BLaER1 treated with 17β-estradiol and CSF1 and Interleukin-3, amounts not matched to agents 10 nM and 100 nM (cell line): ENCODE data around the gene RAB11FIP2.

Source experiments
- H3K27ac ChIP-seq, 11 experiments: shearing (Covaris generic); formaldehyde crosslinking; 2 replicates each; pipeline ENCODE4 v1.8.1; 2022
- H3K27me3 ChIP-seq, 11 experiments: shearing (Covaris generic); formaldehyde crosslinking; 2 replicates each; pipeline ENCODE4 v1.8.1; 2022
- H3K36me3 ChIP-seq, 11 experiments: shearing (Covaris generic); formaldehyde crosslinking; 2 replicates each; pipeline ENCODE4 v1.8.1; 2022
- H3K4me1 ChIP-seq, 10 experiments: shearing (Covaris generic); formaldehyde crosslinking; 2 replicates each; pipeline ENCODE4 v1.8.1; 2022
- H3K4me2 ChIP-seq, 11 experiments: shearing (Covaris generic); formaldehyde crosslinking; 2 replicates each; pipeline ENCODE4 v1.8.1; 2022
- H3K4me3 ChIP-seq, 10 experiments: shearing (Covaris generic); formaldehyde crosslinking; 2 replicates each; pipeline ENCODE4 v1.8.1; 2022
- H3K9ac ChIP-seq, 11 experiments: shearing (Covaris generic); formaldehyde crosslinking; 2 replicates each; pipeline ENCODE4 v1.8.1; 2022
- H3K9me3 ChIP-seq, 11 experiments: shearing (Covaris generic); formaldehyde crosslinking; replicated peaks in 1 of 11; 2 replicates each; pipeline ENCODE4 v1.8.1; 2022
- H4K20me1 ChIP-seq, 11 experiments: shearing (Covaris generic); formaldehyde crosslinking; 2 replicates each; pipeline ENCODE4 v1.8.1; 2022
- Cebpa-rat ChIP-seq, 11 experiments: shearing (Covaris generic); IDR thresholded peaks; 2 replicates each; pipeline ENCODE4 v1.8.1; 2022

The RAB11FIP2 gene

GRCh38 chr10:117997673-117998072, 49.1 kb downstream of the RAB11FIP2 start:
- no peaks in the 10 kb centered on the region for H4K20me1 ChIP-seq
- no peak overlapping the region for H3K9ac ChIP-seq
- no peak overlapping the region for H3K27ac ChIP-seq
- H3K9me3 ChIP-seq: no peaks in the 10 kb centered on the region
- peaks cover 0 to 20% (median 13%) of the 10 kb centered on the region in 11 experiments; a peak in 9 of 22 replicates for H3K36me3 ChIP-seq
- peaks cover 0 to 8% (median 0%) of the 10 kb centered on the region in 10 experiments; a peak in 3 of 20 replicates for H3K4me1 ChIP-seq
- H3K4me3 ChIP-seq: no peak overlapping the region
- no peak overlapping the region for H3K4me2 ChIP-seq
- no peak for TF ChIP-seq Cebpa-rat (IDR thresholded peaks at IDR 0.05)
- H3K27me3 ChIP-seq: no peaks in the 10 kb centered on the region

GRCh38 chr10:117996709-117997108, 50.0 kb downstream of the RAB11FIP2 start:
- no peaks in the 10 kb centered on the region for H4K20me1 ChIP-seq
- peaks cover 0 to 8% (median 0%) of the 10 kb centered on the region in 10 experiments; a peak in 3 of 20 replicates for H3K4me1 ChIP-seq
- H3K4me3 ChIP-seq: no peak overlapping the region
- no peaks in the 10 kb centered on the region for H3K9me3 ChIP-seq
- no peak overlapping the region for H3K9ac ChIP-seq
- no peak for TF ChIP-seq Cebpa-rat (IDR thresholded peaks at IDR 0.05)
- H3K27ac ChIP-seq: no peak overlapping the region
- H3K27me3 ChIP-seq: no peaks in the 10 kb centered on the region
- H3K4me2 ChIP-seq: no peak overlapping the region
- H3K36me3 ChIP-seq: peaks cover 0 to 16% (median 8%) of the 10 kb centered on the region in 11 experiments; a peak in 6 of 22 replicates

- Histone ChIP-seq H3K4me3 (no peak overlapping the region), H3K4me2 (no peak overlapping the region), H4K20me1 (no peaks in the 10 kb centered on the region), H3K27ac (no peak overlapping the region), H3K36me3 (peaks cover 0 to 7% (median 0%) of the 10 kb centered on the region in 11 experiments; a peak in 3 of 22 replicates), H3K27me3 (no peaks in the 10 kb centered on the region), H3K9me3 (no peaks in the 10 kb centered on the region), H3K4me1 (peaks cover 0 to 8% (median 0%) of the 10 kb centered on the region in 10 experiments; a peak in 3 of 20 replicates), H3K9ac (no peak overlapping the region)
- TF ChIP-seq Cebpa-rat (IDR thresholded peaks at IDR 0.05): no peak
These were observed 52.0 kb downstream of the RAB11FIP2 start for GRCh38 chr10:117994771-117995170.

GRCh38 chr10:117993166-117993565, 53.6 kb downstream of the RAB11FIP2 start:
- Histone ChIP-seq H4K20me1 (no peaks in the 10 kb centered on the region), H3K4me1 (peaks cover 0 to 8% (median 0%) of the 10 kb centered on the region in 10 experiments; a peak in 3 of 20 replicates), H3K27me3 (no peaks in the 10 kb centered on the region), H3K4me3 (no peak overlapping the region), H3K27ac (no peak overlapping the region), H3K9me3 (no peaks in the 10 kb centered on the region), H3K9ac (no peak overlapping the region), H3K36me3 (peaks cover 0 to 7% (median 0%) of the 10 kb centered on the region in 11 experiments; a peak in 2 of 22 replicates), H3K4me2 (peak overlapping the region in 1 of 11 experiments; percentile 10; a peak in 1 of 22 replicates)
- no peak for TF ChIP-seq Cebpa-rat (IDR thresholded peaks at IDR 0.05)

GRCh38 chr10:117991701-117992100, 55.0 kb downstream of the RAB11FIP2 start:
- H3K4me1 ChIP-seq: peaks cover 0 to 8% (median 0%) of the 10 kb centered on the region in 10 experiments; a peak in 3 of 20 replicates
- H3K9me3 ChIP-seq: peaks cover 0 to 6% (median 4%) of the 10 kb centered on the region in 11 experiments; a peak in 4 of 22 replicates
- H4K20me1 ChIP-seq: no peaks in the 10 kb centered on the region
- peaks cover 0 to 4% (median 0%) of the 10 kb centered on the region in 11 experiments; a peak in 2 of 22 replicates for H3K36me3 ChIP-seq
- no peaks in the 10 kb centered on the region for H3K27me3 ChIP-seq
- H3K4me3 ChIP-seq: no peak overlapping the region
- H3K27ac ChIP-seq: no peak overlapping the region
- no peak overlapping the region for H3K4me2 ChIP-seq
- TF ChIP-seq Cebpa-rat (IDR thresholded peaks at IDR 0.05): no peak
- H3K9ac ChIP-seq: no peak overlapping the region

DNA sequence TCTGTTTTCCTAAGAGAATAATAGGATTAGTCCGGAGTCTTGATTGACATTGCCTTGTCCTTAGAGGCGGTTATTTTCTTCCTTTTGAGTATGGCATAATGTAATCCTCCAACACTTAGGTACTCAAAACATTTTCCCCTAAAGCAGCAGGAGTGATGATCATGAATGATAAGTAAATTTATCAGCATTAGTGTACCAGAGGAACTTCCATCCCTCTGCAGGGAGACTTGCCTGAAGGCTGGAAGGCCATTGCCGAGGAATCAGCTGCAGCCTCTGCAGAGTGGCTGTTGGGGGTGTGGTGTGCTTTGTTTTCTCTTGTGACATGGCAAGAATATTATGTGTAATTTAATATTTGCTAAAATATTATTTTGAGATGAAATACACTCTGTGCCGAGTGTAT, 56.8 kb downstream of the RAB11FIP2 start:
- Histone ChIP-seq H3K9me3 (peaks cover 0 to 9% (median 4%) of the 10 kb centered on the region in 11 experiments; a peak in 6 of 22 replicates), H3K27me3 (no peaks in the 10 kb centered on the region), H3K4me1 (peaks cover 0 to 8% (median 0%) of the 10 kb centered on the region in 10 experiments; a peak in 3 of 20 replicates), H4K20me1 (no peaks in the 10 kb centered on the region), H3K4me3 (no peak overlapping the region), H3K9ac (no peak overlapping the region), H3K4me2 (no peak overlapping the region), H3K27ac (no peak overlapping the region), H3K36me3 (no peaks in the 10 kb centered on the region)
- no peak for TF ChIP-seq Cebpa-rat (IDR thresholded peaks at IDR 0.05)

DNA sequence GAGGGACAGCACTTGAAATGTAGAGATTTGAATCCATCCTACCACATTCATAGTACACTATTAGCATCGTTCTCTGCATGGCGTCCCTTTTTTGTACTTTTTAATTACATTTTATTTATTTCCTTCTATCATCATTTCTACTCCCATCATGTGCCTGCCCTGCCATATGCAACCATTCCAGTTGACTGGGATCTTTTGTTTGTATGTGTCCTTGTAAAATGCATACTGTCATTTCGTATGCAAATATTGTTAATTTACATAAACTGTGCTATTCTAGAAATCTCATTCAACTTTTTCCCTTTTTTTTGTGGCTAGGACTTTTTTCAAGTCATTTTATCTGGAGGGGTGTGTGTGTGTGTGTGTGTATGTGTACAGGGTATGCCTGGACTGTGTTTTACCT, 57.9 kb downstream of the RAB11FIP2 start:
- Histone ChIP-seq H3K4me3 (no peak overlapping the region), H4K20me1 (no peaks in the 10 kb centered on the region), H3K36me3 (no peaks in the 10 kb centered on the region), H3K4me1 (peaks cover 0 to 8% (median 0%) of the 10 kb centered on the region in 10 experiments; a peak in 3 of 20 replicates), H3K9me3 (peaks cover 0 to 13% (median 4%) of the 10 kb centered on the region in 11 experiments; a peak in 6 of 22 replicates), H3K27me3 (no peaks in the 10 kb centered on the region), H3K9ac (no peak overlapping the region), H3K27ac (no peak overlapping the region), H3K4me2 (no peak overlapping the region)
- TF ChIP-seq Cebpa-rat (IDR thresholded peaks at IDR 0.05): no peak

DNA sequence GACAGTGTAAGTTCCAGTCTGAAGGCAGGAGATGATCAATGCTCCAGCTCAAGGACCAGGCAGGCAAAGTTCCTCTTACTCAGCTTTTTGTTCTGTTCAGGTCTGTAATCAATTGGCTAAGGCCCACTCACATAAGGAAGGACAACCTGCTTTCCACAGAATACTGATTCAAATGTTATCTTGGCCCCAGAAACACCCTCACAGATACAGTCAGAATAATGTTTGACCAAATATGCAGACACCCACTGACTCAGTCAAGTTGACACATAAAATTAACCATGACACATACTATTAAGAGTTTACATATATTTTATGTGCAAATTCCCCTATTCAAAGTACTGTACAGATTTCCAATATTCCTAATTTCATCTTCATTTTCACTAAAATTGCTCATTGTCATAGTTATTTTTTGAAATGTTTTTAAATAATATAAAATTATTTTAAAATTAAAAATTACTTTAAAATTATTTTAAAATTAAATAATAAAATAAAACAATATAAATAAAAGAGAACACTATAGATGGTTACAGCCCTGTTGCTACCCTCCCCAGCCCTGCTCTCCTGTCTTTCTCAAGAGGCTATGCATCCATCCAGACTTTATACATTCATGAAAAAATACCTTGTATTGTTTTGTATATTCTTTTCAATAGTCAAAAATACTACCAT, 59.4 kb downstream of the RAB11FIP2 start:
- no peak for TF ChIP-seq Cebpa-rat (IDR thresholded peaks at IDR 0.05)
- no peak overlapping the region for H3K9ac ChIP-seq
- peaks cover 0 to 13% (median 4%) of the 10 kb centered on the region in 11 experiments; a peak in 6 of 22 replicates for H3K9me3 ChIP-seq
- no peaks in the 10 kb centered on the region for H3K4me1 ChIP-seq
- no peak overlapping the region for H3K27ac ChIP-seq
- H3K27me3 ChIP-seq: no peaks in the 10 kb centered on the region
- no peaks in the 10 kb centered on the region for H4K20me1 ChIP-seq
- no peak overlapping the region for H3K4me2 ChIP-seq
- H3K4me3 ChIP-seq: no peak overlapping the region
- H3K36me3 ChIP-seq: no peaks in the 10 kb centered on the region

DNA sequence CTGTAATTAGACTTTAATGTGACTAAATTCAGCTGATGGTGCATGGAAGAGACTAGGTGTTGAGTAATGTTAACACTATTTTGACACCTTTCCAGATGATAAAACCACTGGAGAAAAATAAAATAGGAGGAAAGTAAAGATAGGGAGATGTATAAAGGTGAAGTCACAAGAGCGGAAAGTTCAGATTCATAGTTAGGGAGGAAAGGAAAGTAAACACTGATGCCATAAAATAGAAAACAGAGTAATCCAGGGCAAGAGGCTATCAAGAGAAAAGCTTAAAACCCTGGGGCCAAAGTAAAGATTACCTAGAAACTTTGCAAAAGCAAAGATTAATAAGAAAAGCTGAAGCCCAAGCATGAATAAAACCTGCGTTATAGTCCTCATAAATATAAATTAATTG, 62.8 kb downstream of the RAB11FIP2 start:
- no peak for TF ChIP-seq Cebpa-rat (IDR thresholded peaks at IDR 0.05)
- no peaks in the 10 kb centered on the region for H3K4me1 ChIP-seq

More for the DNA sequence above, 62.8 kb downstream of the RAB11FIP2 start:
- Histone ChIP-seq H3K9me3 (peaks cover 0 to 13% (median 4%) of the 10 kb centered on the region in 11 experiments; a peak in 6 of 22 replicates), H3K36me3 (no peaks in the 10 kb centered on the region), H3K9ac (no peak overlapping the region), H3K27ac (no peak overlapping the region), H3K27me3 (no peaks in the 10 kb centered on the region), H4K20me1 (no peaks in the 10 kb centered on the region), H3K4me2 (no peak overlapping the region), H3K4me3 (no peak overlapping the region)
